ENCODE data around the gene TTLL10. TPM values are rescaled to one million over a fixed set of nuclear protein-coding genes. Genes with fewer than 3 reads are reported as not detected.

Gene TTLL10
- total RNA-seq, 4 donors from 2014 or later: 0.19 to 0.44 TPM; not detected in 2

GRCh38 chr1:1183833-1184775 is 10.4 kb downstream of the TTLL10 start:
- no peak for TF ChIP-seq CTCF (IDR thresholded peaks at IDR 0.05)
- no peak for TF ChIP-seq POLR2A (IDR thresholded peaks at IDR 0.05)
- H3K4me1 ChIP-seq: peaks cover 0 to 4% (median 0%) of the 10 kb centered on the region in 3 donors
- H3K9me3 ChIP-seq: no peaks in the 10 kb centered on the region
- intact Hi-C loops (cut with DNase I): no loop called here
- peaks cover 0 to 30% (median 0%) of the 10 kb centered on the region in 4 donors for H3K27me3 ChIP-seq
- no peak overlapping the region for H3K4me3 ChIP-seq
- no peaks in the 10 kb centered on the region for H3K36me3 ChIP-seq
- WGBS, 2 donors: 64 to 92% methylated on average over 7 to 8 of the region's 33 CpGs
- no peak overlapping the region for H3K27ac ChIP-seq
- DNase-seq: no peak

DNA sequence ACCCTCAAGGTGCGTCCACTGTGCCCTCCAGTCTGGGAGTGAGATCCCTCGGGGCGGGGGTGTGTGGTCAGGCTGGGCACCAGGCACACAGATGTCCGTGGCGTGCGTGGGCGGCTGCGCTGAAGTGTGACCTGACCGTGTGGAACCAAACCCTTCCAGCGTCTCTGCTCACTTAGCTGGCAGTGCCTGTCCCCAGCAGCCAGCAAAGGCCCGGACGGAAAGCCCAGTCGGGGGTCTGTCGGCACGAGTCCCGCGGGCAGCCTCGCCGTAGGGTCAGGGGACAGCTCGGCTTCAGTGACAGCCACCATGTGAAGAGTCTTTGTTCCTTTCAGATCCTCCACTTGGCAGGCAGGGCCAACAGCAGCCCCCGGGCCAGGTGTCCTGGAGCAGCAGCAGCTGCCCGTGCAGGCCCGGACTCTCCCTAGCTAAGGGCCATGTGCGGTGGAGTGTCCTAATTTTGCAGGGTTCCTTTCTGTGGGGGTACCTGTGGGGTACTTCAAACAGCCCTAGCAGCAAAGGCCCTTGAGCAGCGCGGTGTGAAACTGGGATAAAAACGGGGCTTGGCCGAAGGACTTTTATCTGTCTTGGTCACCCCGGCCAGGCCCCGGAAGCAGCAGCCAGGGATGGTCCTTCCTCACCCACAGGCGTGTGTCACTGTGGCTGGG is 11.6 kb downstream of the TTLL10 start:
- H3K4me3 ChIP-seq: no peak overlapping the region
- H3K4me1 ChIP-seq: peaks cover 0 to 4% (median 0%) of the 10 kb centered on the region in 3 donors
- DNase-seq: no peak
- TF ChIP-seq CTCF (IDR thresholded peaks at IDR 0.05) (no peak), POLR2A (IDR thresholded peaks at IDR 0.05) (no peak)
- H3K27ac ChIP-seq: no peak overlapping the region
- H3K9me3 ChIP-seq: no peaks in the 10 kb centered on the region
- WGBS, 2 donors: 77 to 84% methylated on average over 5 to 12 of the region's 31 CpGs
- peaks cover 0 to 18% (median 0%) of the 10 kb centered on the region in 4 donors for H3K27me3 ChIP-seq
- no peaks in the 10 kb centered on the region for H3K36me3 ChIP-seq
- intact Hi-C loops (cut with DNase I): no loop called here

- H3K4me3 ChIP-seq: no peak overlapping the region
- H3K9me3 ChIP-seq: no peaks in the 10 kb centered on the region
- TF ChIP-seq CTCF (IDR thresholded peaks at IDR 0.05) (no peak), POLR2A (IDR thresholded peaks at IDR 0.05) (no peak)
- no peaks in the 10 kb centered on the region for H3K36me3 ChIP-seq
- no peaks in the 10 kb centered on the region for H3K27me3 ChIP-seq
- H3K27ac ChIP-seq: no peak overlapping the region
- peaks cover 0 to 4% (median 0%) of the 10 kb centered on the region in 3 donors for H3K4me1 ChIP-seq
- intact Hi-C loops (cut with DNase I): no loop called here
- no peak for DNase-seq
Measured at GRCh38 chr1:1187938-1188337, 14.3 kb downstream of the TTLL10 start.

DNA sequence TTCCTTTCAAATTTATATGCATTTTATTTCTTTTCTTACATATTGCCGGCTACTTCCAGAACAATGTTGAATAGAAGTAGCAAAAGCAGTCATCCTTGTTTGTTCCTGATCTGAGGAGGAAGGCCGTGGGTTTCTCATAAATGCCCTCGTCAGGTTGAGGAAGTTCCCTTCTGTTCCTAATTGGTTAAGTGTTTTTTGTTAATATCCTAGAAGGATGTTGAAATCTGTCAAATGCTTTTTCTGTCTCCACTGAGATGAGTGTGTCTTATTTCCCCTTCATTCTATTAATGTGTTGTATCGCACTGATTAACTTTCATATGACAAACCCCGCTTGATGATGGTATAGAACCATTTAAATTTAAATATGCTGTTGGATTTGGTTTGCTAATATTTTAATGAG is 15.4 kb downstream of the TTLL10 start:
- H3K27me3 ChIP-seq: no peaks in the 10 kb centered on the region
- H3K27ac ChIP-seq: no peak overlapping the region
- no peak overlapping the region for H3K4me3 ChIP-seq
- no peaks in the 10 kb centered on the region for H3K36me3 ChIP-seq
- H3K4me1 ChIP-seq: peaks cover 0 to 4% (median 0%) of the 10 kb centered on the region in 3 donors
- H3K9me3 ChIP-seq: no peaks in the 10 kb centered on the region
- WGBS, 2 donors: 53 to 58% methylated on average over 5 of the region's 5 CpGs
- intact Hi-C loops (cut with DNase I): no loop called here
- TF ChIP-seq CTCF (IDR thresholded peaks at IDR 0.05): no peak
- TF ChIP-seq POLR2A (IDR thresholded peaks at IDR 0.05): no peak
- no peak for DNase-seq

- no peak for TF ChIP-seq CTCF (IDR thresholded peaks at IDR 0.05)
- TF ChIP-seq POLR2A (IDR thresholded peaks at IDR 0.05): no peak
- H3K9me3 ChIP-seq: peaks cover 0 to 7% (median 0%) of the 10 kb centered on the region in 3 donors
- peak overlapping the region in 2 of 4 donors; percentile 64 to 66 for H3K27ac ChIP-seq
- H3K27me3 ChIP-seq: no peaks in the 10 kb centered on the region
- intact Hi-C loops (cut with DNase I): no loop called here
- H3K4me1 ChIP-seq: peaks cover 0 to 4% (median 0%) of the 10 kb centered on the region in 3 donors
- WGBS, 2 donors: 54 to 66% methylated on average over 11 of the region's 11 CpGs
- no peak overlapping the region for H3K4me3 ChIP-seq
- no peak for DNase-seq
- H3K36me3 ChIP-seq: no peaks in the 10 kb centered on the region
Measured at GRCh38 chr1:1191734-1192133, 18.1 kb downstream of the TTLL10 start.

All from esophagus squamous epithelium (tissue), 5 donors.